Lower lobe of right lung (tissue), 2 donors: Measurements from ENCODE around the gene BTN2A1. TPM values are rescaled to one million over a fixed set of nuclear protein-coding genes. Genes with fewer than 3 reads are reported as not detected.

ENCODE experiments used
- ATAC-seq, 2 donors: fragments of 200-7000 bp; cut with Tn5 transposase; one replicate each; pipeline ENCODE4 v1.9.1; 2020 to 2022; ENCODE audit warnings: mild to moderate bottlenecking in 2 of 2, moderate library complexity in 2 of 2
- DNase-seq: peaks from one replicate; pipeline ENCODE4 v3.0.0-alpha.2; 2020
- H3K27ac ChIP-seq: fragments of 200-600 bp; one replicate; pipeline ENCODE4 v1.8.0; 2022
- H3K27me3 ChIP-seq: fragments of 200-600 bp; one replicate; pipeline ENCODE4 v1.8.0; 2022; ENCODE audit warnings: low read depth
- H3K36me3 ChIP-seq: fragments of 200-600 bp; one replicate; pipeline ENCODE4 v1.8.0; 2022; ENCODE audit warnings: mild to moderate bottlenecking
- H3K4me1 ChIP-seq: fragments of 200-600 bp; one replicate; pipeline ENCODE4 v1.8.0; 2022
- H3K4me3 ChIP-seq: fragments of 200-600 bp; one replicate; pipeline ENCODE4 v1.8.0; 2022; ENCODE audit warnings: mild to moderate bottlenecking
- H3K9me3 ChIP-seq: fragments of 200-600 bp; one replicate; pipeline ENCODE4 v1.8.0; 2022
- CTCF ChIP-seq: fragments of 200-600 bp; IDR thresholded peaks from one replicate; pipeline ENCODE4 v1.8.0; 2022; ENCODE audit warnings: antibody characterized with exemption, mild to moderate bottlenecking
- intact Hi-C: fragments of 100-400 bp; cut with DNase I; formaldehyde crosslinking; loops from one replicate; pipeline ENCODE4 v1.11.0; 2022
- total RNA-seq: library from RNA; stranded (reverse); fragmentation: NEBNext Ultra II Directional; extraction: Animal tissue kit (Norgen Biotek cat#: 25700); gene quantifications from one replicate; pipeline ENCODE4 v1.2.1, GENCODE V29; 2021
- donor health status: DM: no; HTN: yes; CAD: no; lungs with severe emphysema.

Gene BTN2A1
- total RNA-seq, 1 donor from 2014 or later: 27.0 TPM

GRCh38 chr6:26476896-26477295, 19.1 kb downstream of the BTN2A1 start:
- Histone ChIP-seq H3K4me3 (no peak overlapping the region), H3K27ac (peak overlapping the region; percentile 89), H3K36me3 (no peaks in the 10 kb centered on the region), H3K9me3 (no peaks in the 10 kb centered on the region), H3K27me3 (no peaks in the 10 kb centered on the region), H3K4me1 (peaks cover 39% of the 10 kb centered on the region)
- intact Hi-C loops: no loop called here
- TF ChIP-seq CTCF: no peak
- no peak for ATAC-seq
- no peak for DNase-seq

GRCh38 chr6:26477426-26477825, 19.7 kb downstream of the BTN2A1 start:
- intact Hi-C loops: no loop called here
- H3K27ac ChIP-seq: no peak overlapping the region

GRCh38 chr6:26478100-26478984, 20.6 kb downstream of the BTN2A1 start:
- intact Hi-C loops: no loop called here
- no peak overlapping the region for H3K4me3 ChIP-seq
- peaks cover 33% of the 10 kb centered on the region for H3K4me1 ChIP-seq
- no peak for ATAC-seq
- no peak for TF ChIP-seq CTCF
- H3K9me3 ChIP-seq: no peaks in the 10 kb centered on the region
- DNase-seq: no peak
- no peaks in the 10 kb centered on the region for H3K27me3 ChIP-seq
- H3K36me3 ChIP-seq: no peaks in the 10 kb centered on the region
- H3K27ac ChIP-seq: peak overlapping the region; percentile 18

More at GRCh38 chr6:26477426-26477825, 19.7 kb downstream of the BTN2A1 start:
- DNase-seq (no peak), ATAC-seq (no peak)
- no peak for TF ChIP-seq CTCF
- Histone ChIP-seq H3K36me3 (no peaks in the 10 kb centered on the region), H3K27me3 (no peaks in the 10 kb centered on the region), H3K4me3 (no peak overlapping the region), H3K9me3 (no peaks in the 10 kb centered on the region), H3K4me1 (peaks cover 39% of the 10 kb centered on the region)

- TF ChIP-seq CTCF: no peak
- Histone ChIP-seq H3K27me3 (no peaks in the 10 kb centered on the region), H3K27ac (peak overlapping the region; percentile 40), H3K4me3 (no peak overlapping the region), H3K9me3 (no peaks in the 10 kb centered on the region), H3K4me1 (peaks cover 33% of the 10 kb centered on the region), H3K36me3 (no peaks in the 10 kb centered on the region)
- intact Hi-C loops: no loop called here
- ATAC-seq: no peak
- no peak for DNase-seq
These were observed 21.2 kb downstream of the BTN2A1 start for GRCh38 chr6:26478985-26479278.

GRCh38 chr6:26482338-26482737, 24.6 kb downstream of the BTN2A1 start:
- Histone ChIP-seq H3K4me3 (no peak overlapping the region), H3K36me3 (no peaks in the 10 kb centered on the region), H3K27ac (no peak overlapping the region), H3K9me3 (no peaks in the 10 kb centered on the region), H3K27me3 (no peaks in the 10 kb centered on the region), H3K4me1 (peaks cover 10% of the 10 kb centered on the region)
- TF ChIP-seq CTCF: no peak
- DNase-seq (no peak), ATAC-seq (no peak)
- intact Hi-C loops: no loop called here
